Measurements from ENCODE around the gene NME7. TPM values are rescaled to one million over a fixed set of nuclear protein-coding genes. Genes with fewer than 3 reads are reported as not detected.
"Not testable (repeated sequence)": the region's sequence is repeated elsewhere in the genome, so short reads cannot be mapped to it uniquely, and the experiment has no call there.

NME7 gene
- 34.3 and 40.0 TPM in 2 replicates for polyA plus RNA-seq (2014; cell fraction: cytosol; rRNA removed)
- polyA plus RNA-seq (2014; cell fraction: nucleus; rRNA removed), result 12.5 and 18.6 TPM in 2 replicates

- peak; percentile 95 for DNase-seq (ENCODE audit: low spot score)
Observed at GRCh38 chr1:169367686-169368405, at the start of gene NME7, which contains the start of gene BLZF1. TSS of gene NME7 (minus strand) at chr1:169367797. CDS start at chr1:169367710, 87 bp downstream. TSS of gene BLZF1 (plus strand) at chr1:169368195. CDS start at chr1:169369523, 1,328 bp downstream.

GRCh38 chr1:169414952-169415351 is 47.4 kb upstream of the NME7 start:
- DNase-seq (ENCODE audit: low spot score), result no peak

GRCh38 chr1:169408340-169408739 is 40.7 kb upstream of the NME7 start:
- DNase-seq (ENCODE audit: low spot score), result not testable (repeated sequence)

- DNase-seq (ENCODE audit: low spot score), result not testable (repeated sequence)
Observed at GRCh38 chr1:169402578-169402977, 35.0 kb upstream of the NME7 start.

- DNase-seq (ENCODE audit: low spot score), result no peak
Observed at GRCh38 chr1:169395955-169396354, 28.4 kb upstream of the NME7 start.

GRCh38 chr1:169392406-169392805 is 24.8 kb upstream of the NME7 start:
- DNase-seq (ENCODE audit: low spot score), result no peak

- DNase-seq (ENCODE audit: low spot score), result no peak
Observed at GRCh38 chr1:169390303-169390702, 22.7 kb upstream of the NME7 start.

- DNase-seq (ENCODE audit: low spot score), result no peak
Observed at GRCh38 chr1:169387399-169387798, 19.8 kb upstream of the NME7 start.

- DNase-seq (ENCODE audit: low spot score), result no peak
Observed at GRCh38 chr1:169383449-169383848, 15.9 kb upstream of the NME7 start.

GRCh38 chr1:169381162-169381561 is 13.6 kb upstream of the NME7 start:
- no peak for DNase-seq (ENCODE audit: low spot score)

GRCh38 chr1:169371404-169371803 is 3.8 kb upstream of the NME7 start:
- no peak for DNase-seq (ENCODE audit: low spot score)

- no peak for DNase-seq (ENCODE audit: low spot score)
Observed at GRCh38 chr1:169368406-169368769, 791 bp upstream of the NME7 start.

- DNase-seq (ENCODE audit: low spot score), result peak; percentile 3
Observed at GRCh38 chr1:169367096-169367685, 406 bp downstream of the NME7 start.

GRCh38 chr1:169364948-169365347 is 2.6 kb downstream of the NME7 start:
- no peak for DNase-seq (ENCODE audit: low spot score)

GRCh38 chr1:169363046-169363730 is 4.4 kb downstream of the NME7 start:
- DNase-seq (ENCODE audit: low spot score), result no peak

- no peak for DNase-seq (ENCODE audit: low spot score)
Observed at GRCh38 chr1:169361281-169361680, 6.3 kb downstream of the NME7 start.

- DNase-seq (ENCODE audit: low spot score), result no peak
Observed at GRCh38 chr1:169360415-169360814, 7.2 kb downstream of the NME7 start.

- peak; percentile 31 for DNase-seq (ENCODE audit: low spot score)
Observed at GRCh38 chr1:169348383-169349036, 19.1 kb downstream of the NME7 start.

- no peak for DNase-seq (ENCODE audit: low spot score)
Observed at GRCh38 chr1:169347688-169348382, 19.8 kb downstream of the NME7 start.

- DNase-seq (ENCODE audit: low spot score), result no peak
Observed at GRCh38 chr1:169346036-169346589, 21.5 kb downstream of the NME7 start.

GRCh38 chr1:169345511-169345910 is 22.1 kb downstream of the NME7 start:
- no peak for DNase-seq (ENCODE audit: low spot score)
